Astrocyte (in vitro differentiated cells and primary cell): ENCODE data around the gene OR2Z1. TPM values are rescaled to one million over a fixed set of nuclear protein-coding genes. Genes with fewer than 3 reads are reported as not detected.

ENCODE experiments used
- DNase-seq: peaks from one replicate; pipeline ENCODE4 v3.0.0-alpha.2; 2010; ENCODE audit warnings: low read depth
- FAIRE-seq: peaks from 2 replicates; lab custom pipeline; 2011; peaks lifted over from hg19 to GRCh38; lab: Jason Lieb, UNC
- H2AFZ ChIP-seq: 2 replicates; pipeline ENCODE4 v1.6.0; 2012; ENCODE audit warnings: low read depth, low read length, inconsistent platforms
- H3K27ac ChIP-seq: 2 replicates; pipeline ENCODE4 v1.5.1; 2011; ENCODE audit warnings: low read depth, low read length, inconsistent platforms
- H3K27me3 ChIP-seq: 2 replicates; pipeline ENCODE4 v1.6.0; 2011; ENCODE audit warnings: low read length, inconsistent platforms; ENCODE audit not compliant: insufficient read depth
- H3K36me3 ChIP-seq: 2 replicates; pipeline ENCODE4 v1.5.1; 2011; ENCODE audit warnings: low read length, inconsistent platforms; ENCODE audit not compliant: insufficient read depth
- H3K4me1 ChIP-seq: 2 replicates; pipeline ENCODE4 v1.5.1; 2011; ENCODE audit warnings: low read length, inconsistent platforms; ENCODE audit not compliant: insufficient read depth
- H3K4me2 ChIP-seq: 2 replicates; pipeline ENCODE4 v1.6.0; 2012; ENCODE audit warnings: low read length, inconsistent platforms
- H3K4me3 ChIP-seq: 2 replicates; pipeline ENCODE4 v1.5.1; 2011; ENCODE audit warnings: low read depth, mild to moderate bottlenecking, low read length, inconsistent platforms; ENCODE audit not compliant: insufficient read depth
- H3K79me2 ChIP-seq: 2 replicates; pipeline ENCODE4 v1.6.0; 2012; ENCODE audit warnings: mild to moderate bottlenecking, low read length, inconsistent platforms; ENCODE audit not compliant: insufficient read depth
- H3K9ac ChIP-seq: 2 replicates; pipeline ENCODE4 v1.6.0; 2012; ENCODE audit warnings: mild to moderate bottlenecking, low read length, inconsistent platforms
- H3K9me3 ChIP-seq: 2 replicates; pipeline ENCODE4 v1.5.1; 2012; ENCODE audit warnings: low read depth, mild to moderate bottlenecking, low read length, inconsistent platforms; ENCODE audit not compliant: insufficient read depth
- H4K20me1 ChIP-seq: 2 replicates; pipeline ENCODE4 v1.6.0; 2012; ENCODE audit warnings: low read length, inconsistent platforms; ENCODE audit not compliant: insufficient read depth
- H3K27ac Mint-ChIP-seq: one replicate; pipeline ENCODE4 v1.8.0; 2021; ENCODE audit warnings: mild to moderate bottlenecking, mixed read lengths; ENCODE audit not compliant: unreplicated experiment
- H3K27me3 Mint-ChIP-seq: one replicate; pipeline ENCODE4 v1.8.0; 2021; ENCODE audit warnings: low read depth, mixed read lengths; ENCODE audit not compliant: unreplicated experiment
- H3K36me3 Mint-ChIP-seq: one replicate; pipeline ENCODE4 v1.8.0; 2021; ENCODE audit warnings: low read depth, mixed read lengths; ENCODE audit not compliant: unreplicated experiment
- H3K4me1 Mint-ChIP-seq: one replicate; pipeline ENCODE4 v1.8.0; 2021; ENCODE audit warnings: low read depth, mixed read lengths; ENCODE audit not compliant: unreplicated experiment
- H3K4me3 Mint-ChIP-seq: one replicate; pipeline ENCODE4 v1.8.0; 2021; ENCODE audit warnings: mild to moderate bottlenecking, moderate library complexity, mixed read lengths; ENCODE audit not compliant: unreplicated experiment
- H3K9me3 Mint-ChIP-seq: one replicate; pipeline ENCODE4 v1.8.0; 2021; ENCODE audit warnings: mild to moderate bottlenecking, mixed read lengths; ENCODE audit not compliant: unreplicated experiment
- CTCF ChIP-seq: IDR thresholded peaks from 2 replicates; pipeline ENCODE4 v1.5.1; 2011; ENCODE audit warnings: low read depth, mild to moderate bottlenecking, inconsistent platforms, low read length, moderate library complexity; ENCODE audit not compliant: insufficient read depth
- EZH2 ChIP-seq: IDR thresholded peaks from 2 replicates; pipeline ENCODE4 v1.6.1; 2012; ENCODE audit warnings: mild to moderate bottlenecking, low read length, inconsistent platforms; ENCODE audit not compliant: insufficient read depth
- total RNA-seq: library from RNA; stranded (reverse); gene quantifications from 2 replicates; pipeline ENCODE4 v1.2.1, GENCODE V29; 2021

OR2Z1 gene
- total RNA-seq, 1 donor from 2014 or later = not detected

DNA sequence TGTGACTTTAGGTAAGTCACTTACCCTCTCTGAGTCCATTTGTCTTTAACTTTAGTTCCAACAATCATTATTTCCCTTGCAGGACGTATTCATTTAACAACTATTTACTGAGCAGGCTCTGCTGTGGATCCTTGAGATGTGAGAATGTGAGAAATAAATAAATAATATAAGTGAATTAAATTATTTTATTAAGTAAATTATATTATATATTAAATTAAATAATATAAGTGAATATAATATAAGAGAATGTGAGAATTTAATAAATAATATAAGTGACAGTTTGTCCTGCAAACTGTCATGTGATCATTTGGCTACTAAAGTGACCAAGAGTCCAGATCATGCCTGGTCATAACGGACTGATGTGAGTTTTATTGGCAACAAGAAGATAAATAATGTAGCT lies 598 bp downstream of the OR2Z1 start:
- no peak for DNase-seq
- no peaks in the 10 kb centered on the region for H3K27me3 Mint-ChIP-seq
- H3K9ac ChIP-seq = no peak overlapping the region
- no peak overlapping the region for H3K27ac ChIP-seq
- no peak for FAIRE-seq
- no peaks in the 10 kb centered on the region for H3K36me3 Mint-ChIP-seq
- H3K9me3 Mint-ChIP-seq = peaks cover 14% of the 10 kb centered on the region
- no peak overlapping the region for H3K4me3 Mint-ChIP-seq
- H3K4me1 ChIP-seq = no peaks in the 10 kb centered on the region
- H3K36me3 ChIP-seq = no peaks in the 10 kb centered on the region
- peaks cover 9% of the 10 kb centered on the region for H3K9me3 ChIP-seq
- no peak for TF ChIP-seq CTCF
- no peak for TF ChIP-seq EZH2
- no peaks in the 10 kb centered on the region for H3K4me1 Mint-ChIP-seq
- H2AFZ ChIP-seq = no peak overlapping the region
- no peaks in the 10 kb centered on the region for H4K20me1 ChIP-seq
- no peak overlapping the region for H3K4me3 ChIP-seq
- no peaks in the 10 kb centered on the region for H3K79me2 ChIP-seq
- H3K27me3 ChIP-seq = no peaks in the 10 kb centered on the region
- no peak overlapping the region for H3K27ac Mint-ChIP-seq
- no peak overlapping the region for H3K4me2 ChIP-seq

DNA sequence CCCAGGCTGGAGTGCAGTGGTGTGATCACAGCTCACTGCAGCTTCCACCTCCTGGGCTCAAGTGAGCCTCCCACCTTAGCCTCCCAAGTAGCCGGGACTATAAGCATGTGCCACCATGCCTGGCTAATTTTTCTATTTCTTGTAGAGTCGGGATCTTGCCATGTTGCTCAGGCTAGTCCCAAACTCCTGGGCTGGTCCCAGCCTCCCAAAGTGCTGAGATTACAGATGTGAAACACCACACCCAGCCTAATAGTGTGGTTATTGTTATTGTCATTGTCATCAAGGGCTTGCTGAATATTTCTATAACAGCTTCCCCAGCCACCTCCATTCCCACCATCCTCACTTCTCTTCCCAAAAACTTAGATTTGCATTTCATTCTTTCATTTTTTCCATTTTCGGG lies 2.8 kb downstream of the OR2Z1 start:
- no peaks in the 10 kb centered on the region for H3K79me2 ChIP-seq
- no peak overlapping the region for H3K4me3 ChIP-seq
- peaks cover 9% of the 10 kb centered on the region for H3K9me3 ChIP-seq
- no peak for DNase-seq
- peaks cover 13% of the 10 kb centered on the region for H3K9me3 Mint-ChIP-seq
- no peak for TF ChIP-seq CTCF
- H2AFZ ChIP-seq = no peak overlapping the region
- H3K27ac Mint-ChIP-seq = no peak overlapping the region
- H3K36me3 ChIP-seq = no peaks in the 10 kb centered on the region
- H3K9ac ChIP-seq = no peak overlapping the region
- no peak overlapping the region for H3K4me2 ChIP-seq
- no peaks in the 10 kb centered on the region for H3K36me3 Mint-ChIP-seq
- no peaks in the 10 kb centered on the region for H4K20me1 ChIP-seq
- H3K27me3 ChIP-seq = no peaks in the 10 kb centered on the region
- H3K4me3 Mint-ChIP-seq = no peak overlapping the region
- no peak for FAIRE-seq
- H3K4me1 ChIP-seq = no peaks in the 10 kb centered on the region
- H3K27ac ChIP-seq = no peak overlapping the region
- H3K27me3 Mint-ChIP-seq = no peaks in the 10 kb centered on the region
- H3K4me1 Mint-ChIP-seq = no peaks in the 10 kb centered on the region

GRCh38 chr19:8731428-8732169 lies 10.2 kb downstream of the OR2Z1 start:
- Mint-ChIP-seq H3K36me3 (no peaks in the 10 kb centered on the region), H3K9me3 (peaks cover 22% of the 10 kb centered on the region), H3K4me3 (no peak overlapping the region), H3K27ac (no peak overlapping the region), H3K27me3 (no peaks in the 10 kb centered on the region), H3K4me1 (no peaks in the 10 kb centered on the region)
- H3K9me3 ChIP-seq = peaks cover 7% of the 10 kb centered on the region
- no peak for TF ChIP-seq CTCF
- TF ChIP-seq EZH2 = no peak
- no peak overlapping the region for H3K27ac ChIP-seq
- no peak overlapping the region for H3K9ac ChIP-seq
- H3K4me1 ChIP-seq = no peaks in the 10 kb centered on the region
- no peak overlapping the region for H3K4me3 ChIP-seq
- no peak overlapping the region for H3K4me2 ChIP-seq
- no peaks in the 10 kb centered on the region for H3K36me3 ChIP-seq
- DNase-seq (no peak), FAIRE-seq (no peak)
- no peaks in the 10 kb centered on the region for H3K79me2 ChIP-seq
- no peak overlapping the region for H2AFZ ChIP-seq
- H4K20me1 ChIP-seq = no peaks in the 10 kb centered on the region
- no peaks in the 10 kb centered on the region for H3K27me3 ChIP-seq
